Psoas muscle (tissue), 8 donors: Measurements from ENCODE around the gene PPP4R4. TPM values are rescaled to one million over a fixed set of nuclear protein-coding genes. Genes with fewer than 3 reads are reported as not detected.

ENCODE experiments used
- ATAC-seq, 4 donors: fragments of 200-7000 bp; cut with Tn5 transposase; one replicate each; pipeline ENCODE4 v1.9.1; 2020; ENCODE audit warnings: moderate library complexity in 3 of 4, mild to moderate bottlenecking in 2 of 4
- DNase-seq, 2 donors: peaks; one replicate each; pipeline ENCODE4 v3.0.0-alpha.2; 2020
- H3K27ac ChIP-seq: fragments of 200-600 bp; one replicate; pipeline ENCODE4 v1.8.0; 2022
- H3K27me3 ChIP-seq, 3 donors: fragments of 200-600 bp in 1 of 3; one replicate each; pipeline versions ENCODE4 v1.6.1 to v1.8.0; 2013 to 2022; ENCODE audit warnings: low read length in 2 of 3, mild to moderate bottlenecking in 2 of 3, moderate library complexity in 1 of 3; ENCODE audit not compliant: insufficient read depth in 3 of 3
- H3K36me3 ChIP-seq, 2 donors: fragments of 200-600 bp in 1 of 2; one replicate each; pipeline versions ENCODE4 v1.6.1 to v1.8.0; 2013 to 2022; ENCODE audit warnings: low read depth in 1 of 2, mild to moderate bottlenecking in 1 of 2, moderate library complexity in 1 of 2; ENCODE audit not compliant: insufficient read depth in 1 of 2
- H3K4me1 ChIP-seq: fragments of 200-600 bp; one replicate; pipeline ENCODE4 v1.8.0; 2022
- H3K4me3 ChIP-seq: fragments of 200-600 bp; one replicate; pipeline ENCODE4 v1.8.0; 2022; ENCODE audit warnings: mild to moderate bottlenecking
- H3K9me3 ChIP-seq: fragments of 200-600 bp; one replicate; pipeline ENCODE4 v1.8.0; 2022
- CTCF ChIP-seq: fragments of 200-600 bp; IDR thresholded peaks from one replicate; pipeline ENCODE4 v1.8.0; 2022; ENCODE audit warnings: antibody characterized with exemption
- WGBS, 3 donors: extraction: QIAGEN DNeasy Blood & Tissue Kit; methylation state at CpG; one replicate each; pipeline versions ENCODE4 v1.1.6 to v1.1.7; 2013; 5-methylcytosine and 5-hydroxymethylcytosine counted together
- intact Hi-C, 2 donors: fragments of 100-400 bp; cut with DNase I; formaldehyde crosslinking; loops; one replicate each; pipeline versions ENCODE4 v1.11.0 to v1.14.2; 2022
- polyA plus RNA-seq, 3 donors: library from polyadenylated mRNA; stranded (reverse); fragments of 200-250 nt; gene quantifications; one replicate each; pipeline ENCODE4 v1.2.3, GENCODE V29; 2013
- total RNA-seq, 4 donors: library from RNA; stranded (reverse); fragmentation: NEBNext Ultra II Directional in 2 of 4; extraction: Animal tissue kit (Norgen Biotek cat#: 25700) in 2 of 4; gene quantifications; one replicate each; pipeline versions ENCODE4 v1.2.1 to v1.2.4, GENCODE V29; 2021 to 2023
- donor health status: healthy with polysubstance abuse.
- donor health status: DM: no; HTN: no; CAD: no; lungs with moderate emphysema.
- donor health status: Bipolar disorder and iron deficiency.
- donor health status: healthy.
- donor health status: DM: yes; HTN: yes; CAD: no.
- donor health status: DM: no; HTN: no; CAD: no.
- donor health status: DM: no; HTN: no; CAD: no.
- donor health status: DM: yes; HTN: yes; CAD: no.

PPP4R4 gene
- total and polyA plus RNA-seq, 7 donors: 0.01 to 0.73 (median 0.19) TPM; not detected in 1

- H3K4me1 ChIP-seq: no peaks in the 10 kb centered on the region
- no peak for DNase-seq
- H3K27ac ChIP-seq: no peak within 1 kb of the TSS
- no peaks in the 10 kb centered on the region for H3K36me3 ChIP-seq
- H3K9me3 ChIP-seq: no peaks in the 10 kb centered on the region
- intact Hi-C loops: no loop called here
- no peak for TF ChIP-seq CTCF
- peaks cover 0 to 1% (median 0%) of the 10 kb centered on the region in 3 donors for H3K27me3 ChIP-seq
- no peak for ATAC-seq
- WGBS, 3 donors: 51 to 64% (median 60%) methylated on average over 15 of the region's 15 CpGs
- H3K4me3 ChIP-seq: no peak within 1 kb of the TSS
Observed at GRCh38 chr14:94322648-94323570, 148.8 kb downstream of the PPP4R4 start, which contains the start of gene SERPINA6. SERPINA6 (minus strand) TSS chr14:94323336; CDS start chr14:94314648, 8,688 bp downstream.

GRCh38 chr14:94328196-94328595, 154.1 kb downstream of the PPP4R4 start:
- Histone ChIP-seq H3K9me3 (no peaks in the 10 kb centered on the region), H3K27ac (no peak overlapping the region), H3K36me3 (no peaks in the 10 kb centered on the region), H3K4me3 (no peak overlapping the region), H3K4me1 (no peaks in the 10 kb centered on the region), H3K27me3 (peaks cover 0 to 1% (median 0%) of the 10 kb centered on the region in 3 donors)
- intact Hi-C loops: no loop called here
- no peak for ATAC-seq
- TF ChIP-seq CTCF: no peak
- DNase-seq: no peak
- 77 to 94% (median 91%) methylated on average over 2 of the region's 2 CpGs for WGBS, 3 donors

Other genes with a start within 250 kb of the PPP4R4 start
- gene FAM181A, start 247.0 kb upstream of the PPP4R4 start, total RNA-seq: not detected
- gene FAM181A, start 247.0 kb upstream of the PPP4R4 start, polyA plus RNA-seq: under 1 TPM in 2 of 3 donors, not detected in 1; 0.14 to 0.32 TPM
- gene ASB2, start 197.8 kb upstream of the PPP4R4 start, total RNA-seq: 100 to 1,000 TPM; 148 to 443 (median 252) TPM
- 100 to 1,000 TPM in 2 of 3 donors, 10 to 100 TPM in 1; 41.2 to 460 (median 217) TPM for gene ASB2, start 197.8 kb upstream of the PPP4R4 start, polyA plus RNA-seq
- gene CCDC197, start 177.0 kb upstream of the PPP4R4 start, total RNA-seq: 1 to 10 TPM in 3 of 4 donors, under 1 TPM in 1; 0.71 to 3.9 (median 2.2) TPM
- gene CCDC197, start 177.0 kb upstream of the PPP4R4 start, polyA plus RNA-seq: under 1 TPM; 0.04 to 0.69 (median 0.61) TPM
- gene OTUB2, start 148.0 kb upstream of the PPP4R4 start, total RNA-seq: under 1 TPM; 0.06 to 0.15 (median 0.10) TPM
- under 1 TPM; 0.04 to 0.96 (median 0.09) TPM for gene OTUB2, start 148.0 kb upstream of the PPP4R4 start, polyA plus RNA-seq
- gene DDX24, start 93.1 kb upstream of the PPP4R4 start, total RNA-seq: 100 to 1,000 TPM; 145 to 190 (median 171) TPM
- 100 to 1,000 TPM in 1 of 3 donors, 10 to 100 TPM in 2; 66.5 to 124 (median 79.7) TPM for gene DDX24, start 93.1 kb upstream of the PPP4R4 start, polyA plus RNA-seq
- gene IFI27L1, start 93.0 kb upstream of the PPP4R4 start, total RNA-seq: 10 to 100 TPM in 1 of 4 donors, 1 to 10 TPM in 3; 6.5 to 14.4 (median 7.8) TPM
- gene IFI27L1, start 93.0 kb upstream of the PPP4R4 start, polyA plus RNA-seq: 10 to 100 TPM; 10.4 to 15.0 (median 10.6) TPM
- gene IFI27, start 63.6 kb upstream of the PPP4R4 start, total RNA-seq: 100 to 1,000 TPM in 1 of 4 donors, 10 to 100 TPM in 3; 52.8 to 119 (median 82.2) TPM
- gene IFI27, start 63.6 kb upstream of the PPP4R4 start, polyA plus RNA-seq: 100 to 1,000 TPM in 2 of 3 donors, 10 to 100 TPM in 1; 93.5 to 229 (median 208) TPM
- gene IFI27L2, start 44.7 kb upstream of the PPP4R4 start, total RNA-seq: 1 to 10 TPM; 5.3 to 6.9 (median 6.2) TPM
- 10 to 100 TPM in 2 of 3 donors, 1 to 10 TPM in 1; 4.9 to 12.5 (median 12.2) TPM for gene IFI27L2, start 44.7 kb upstream of the PPP4R4 start, polyA plus RNA-seq
- gene SERPINA10, start 118.9 kb downstream of the PPP4R4 start, total RNA-seq: not detected
- gene SERPINA10, start 118.9 kb downstream of the PPP4R4 start, polyA plus RNA-seq: not detected
- not detected for gene SERPINA6, start 149.0 kb downstream of the PPP4R4 start, total RNA-seq
- not detected for gene SERPINA6, start 149.0 kb downstream of the PPP4R4 start, polyA plus RNA-seq
- gene SERPINA2, start 192.4 kb downstream of the PPP4R4 start, total RNA-seq: not detected
- gene SERPINA2, start 192.4 kb downstream of the PPP4R4 start, polyA plus RNA-seq: not detected
- 1 to 10 TPM; 2.6 to 5.5 (median 4.7) TPM for gene SERPINA1, start 214.3 kb downstream of the PPP4R4 start, total RNA-seq
- gene SERPINA1, start 214.3 kb downstream of the PPP4R4 start, polyA plus RNA-seq: 1 to 10 TPM in 2 of 3 donors, under 1 TPM in 1; 0.78 to 3.0 (median 2.8) TPM